NCI-H526 treated with DMSO at 0.1 percent for 48 hours (cell line): ENCODE results near the gene MTHFD2L.
A peak's percentile ranks its signal among the peaks of the same experiment; 100 is the strongest.

Experiments used
- DNase-seq: peaks from one replicate; lab custom pipeline; 2025; lab: John Stamatoyannopoulos, UW

Gene MTHFD2L

DNA sequence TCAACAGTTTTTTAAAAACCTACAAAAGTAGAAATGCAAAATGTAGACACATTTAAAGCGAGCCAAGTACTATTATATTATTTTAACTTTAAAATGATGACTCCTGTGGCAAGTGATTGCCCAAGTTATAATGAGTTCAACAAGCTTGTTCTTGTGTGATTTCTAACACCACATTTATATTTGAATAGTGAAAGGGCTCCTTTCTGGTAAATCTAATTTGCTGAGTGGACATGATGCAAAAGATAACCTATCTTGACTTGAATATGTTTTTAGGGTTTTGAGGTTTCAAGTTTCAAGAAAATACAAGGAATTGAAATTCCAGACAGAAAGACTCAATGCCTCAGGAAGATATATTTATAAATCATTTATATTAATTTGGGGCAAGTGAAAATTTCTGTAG, 149.3 kb downstream of the MTHFD2L start:
- no peak for DNase-seq

DNA sequence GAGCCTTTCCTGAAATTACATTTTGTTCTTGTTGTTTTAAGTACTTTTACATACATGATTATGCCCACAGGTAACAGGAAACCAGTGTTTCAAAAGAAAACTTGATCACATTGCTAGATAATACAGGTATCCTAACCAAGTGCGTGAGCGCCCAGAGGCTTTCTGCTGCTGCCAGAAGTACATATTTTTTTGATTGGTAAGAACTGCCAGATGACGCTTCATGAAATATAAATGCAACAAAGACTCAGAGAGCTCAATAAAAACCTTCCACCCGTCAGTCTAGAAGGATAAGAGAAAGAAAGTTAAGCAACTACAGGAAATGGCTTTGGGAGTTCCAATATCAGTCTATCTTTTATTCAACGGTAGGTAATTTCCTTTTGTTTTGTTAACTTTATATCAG, 150.3 kb downstream of the MTHFD2L start, which contains the start of gene EPGN:
TSS of gene EPGN (plus strand) at position 256 of the 400 bp plus-strand sequence. CDS start at position 320, 64 bp downstream.
- DNase-seq = no peak

DNA sequence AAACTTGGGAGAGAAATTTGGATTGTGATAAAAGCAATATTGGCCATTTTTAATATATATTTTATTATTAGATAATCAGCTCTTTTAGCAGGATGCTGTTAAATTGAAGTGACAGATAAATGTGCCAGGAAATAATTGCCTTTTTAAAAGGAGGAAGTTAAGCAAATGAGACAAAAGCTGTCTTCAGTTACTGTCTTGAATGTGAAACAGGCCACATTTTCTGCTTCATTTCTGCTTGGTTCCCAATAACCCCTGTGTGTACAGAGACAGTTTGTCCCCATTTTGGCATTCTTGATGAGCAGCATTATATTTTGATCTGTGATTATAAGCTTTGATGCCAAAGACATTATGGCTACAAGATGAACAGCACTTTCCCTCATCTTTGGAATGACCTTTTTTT, 151.3 kb downstream of the MTHFD2L start:
- no peak for DNase-seq

DNA sequence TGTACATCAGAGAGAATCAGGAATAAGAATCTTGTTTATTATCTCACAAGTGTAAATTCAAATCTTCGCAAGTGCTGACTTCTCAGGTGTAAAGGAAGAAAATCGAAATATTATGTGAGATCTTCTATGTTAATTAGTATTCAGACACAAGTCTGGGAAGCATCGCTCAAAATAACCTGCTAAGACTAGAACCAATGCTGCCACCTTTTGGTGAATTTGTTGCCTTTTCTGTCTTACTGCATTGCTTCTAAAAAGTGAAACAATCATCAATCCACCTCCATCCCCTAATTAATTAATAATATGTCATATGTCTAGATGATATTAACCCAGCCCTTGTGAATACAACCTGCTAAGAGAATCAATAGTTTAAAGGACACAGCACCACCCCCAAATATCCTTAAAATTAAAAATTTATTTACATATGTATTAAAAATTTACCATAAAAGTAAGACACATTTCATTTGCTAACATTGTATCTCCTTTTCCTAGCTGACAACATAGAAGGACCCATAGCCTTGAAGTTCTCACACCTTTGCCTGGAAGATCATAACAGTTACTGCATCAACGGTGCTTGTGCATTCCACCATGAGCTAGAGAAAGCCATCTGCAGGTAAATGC, 153.9 kb downstream of the MTHFD2L start:
- DNase-seq = peak; percentile 20

DNA sequence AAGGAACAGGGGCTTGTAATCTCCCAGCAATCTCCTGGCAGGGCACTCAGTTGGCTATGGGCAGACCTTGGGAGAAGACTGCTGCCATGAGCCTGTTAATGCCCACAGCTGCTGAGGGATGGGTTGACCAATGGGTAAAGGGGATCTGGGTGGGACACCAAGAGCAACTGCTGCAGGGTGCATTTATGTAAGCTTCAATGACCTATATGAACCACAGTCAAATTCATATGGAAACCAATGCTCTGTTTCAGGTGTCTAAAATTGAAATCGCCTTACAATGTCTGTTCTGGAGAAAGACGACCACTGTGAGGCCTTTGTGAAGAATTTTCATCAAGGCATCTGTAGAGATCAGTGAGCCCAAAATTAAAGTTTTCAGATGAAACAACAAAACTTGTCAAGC, 156.4 kb downstream of the MTHFD2L start:
- no peak for DNase-seq

DNA sequence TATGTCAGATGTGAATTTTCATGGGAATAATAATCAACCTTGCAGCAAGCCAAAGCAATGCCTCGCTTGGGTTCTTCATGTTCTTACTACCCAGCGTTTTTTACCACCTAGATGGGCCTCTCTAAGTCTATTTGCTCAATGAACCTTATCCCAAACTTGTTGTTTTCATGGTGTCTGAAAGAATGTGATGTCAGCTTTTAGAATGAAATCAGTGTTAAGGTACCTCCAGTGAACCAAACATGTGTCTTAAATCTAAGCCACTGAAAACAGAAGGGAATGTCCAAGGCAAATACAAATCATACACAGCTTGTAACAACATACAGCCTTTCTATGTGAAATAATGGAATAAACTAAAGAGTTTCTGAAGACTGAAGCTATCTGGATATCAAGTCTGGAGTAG, 157.0 kb downstream of the MTHFD2L start:
- no peak for DNase-seq

DNA sequence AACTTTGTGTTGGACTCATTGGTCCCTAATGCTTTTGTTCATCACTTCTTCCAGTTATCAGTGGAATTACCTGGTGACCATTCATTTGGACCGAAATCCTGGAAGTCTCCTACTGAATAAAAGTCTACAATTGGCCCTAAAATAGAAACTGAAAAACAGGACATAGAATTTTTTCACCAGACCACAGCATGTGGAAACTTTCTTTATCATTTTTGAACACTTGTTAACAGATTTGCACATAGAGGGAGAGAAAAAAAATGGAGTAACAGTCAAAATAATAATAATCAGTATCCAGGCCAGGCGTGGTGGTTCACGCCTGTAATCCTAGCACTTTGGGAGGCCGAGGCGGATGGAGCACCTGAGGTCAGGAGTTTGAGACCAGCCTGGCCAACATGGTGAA, 157.5 kb downstream of the MTHFD2L start:
- DNase-seq = no peak

DNA sequence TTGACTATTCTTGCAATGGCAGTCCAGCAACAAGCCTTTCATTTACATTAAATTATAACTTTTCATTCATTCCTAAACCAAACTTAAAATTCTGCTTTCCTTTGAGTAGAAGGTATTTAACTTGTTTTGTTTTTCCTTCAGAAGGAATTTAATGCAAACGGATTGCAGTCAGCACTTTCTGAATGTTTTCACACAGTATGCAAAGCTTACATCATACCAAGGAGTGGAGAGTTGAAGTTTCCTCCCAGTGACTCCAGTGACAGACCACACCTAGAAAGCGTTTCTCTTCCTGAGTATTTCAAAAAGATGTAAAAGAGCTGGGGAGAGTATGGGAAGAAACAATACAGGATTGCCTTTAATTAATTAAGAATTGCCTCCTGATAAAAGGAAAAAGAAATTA, 158.5 kb downstream of the MTHFD2L start:
- DNase-seq = no peak

DNA sequence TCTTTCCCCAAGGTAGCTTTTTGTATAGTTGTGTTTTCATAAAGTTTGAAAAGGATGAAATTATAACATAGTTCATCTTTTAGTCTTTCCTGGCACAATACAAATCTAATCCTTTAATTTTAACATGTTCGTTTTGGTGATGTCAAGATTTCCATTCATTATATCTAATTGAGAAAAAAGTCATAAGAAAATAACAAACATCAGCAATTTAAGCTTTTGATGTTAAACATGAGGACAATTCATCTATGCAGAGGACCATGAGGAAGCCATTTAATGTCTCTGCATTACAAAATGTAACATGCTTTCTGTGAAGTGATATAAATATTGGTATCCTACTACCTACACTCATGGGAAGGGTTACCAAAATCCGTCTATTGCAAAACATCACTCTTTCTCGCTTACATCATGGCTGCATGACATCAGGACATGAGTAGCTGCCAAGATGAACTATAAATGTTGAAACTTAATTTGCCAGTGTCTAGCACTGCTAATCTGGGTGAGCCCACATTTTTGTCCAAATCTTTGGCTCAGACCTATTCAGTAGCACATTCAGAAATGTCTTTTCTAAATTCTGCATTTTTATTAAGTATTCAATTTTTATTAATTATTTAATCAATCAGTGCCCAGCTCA, 159.8 kb downstream of the MTHFD2L start:
- DNase-seq = no peak

DNA sequence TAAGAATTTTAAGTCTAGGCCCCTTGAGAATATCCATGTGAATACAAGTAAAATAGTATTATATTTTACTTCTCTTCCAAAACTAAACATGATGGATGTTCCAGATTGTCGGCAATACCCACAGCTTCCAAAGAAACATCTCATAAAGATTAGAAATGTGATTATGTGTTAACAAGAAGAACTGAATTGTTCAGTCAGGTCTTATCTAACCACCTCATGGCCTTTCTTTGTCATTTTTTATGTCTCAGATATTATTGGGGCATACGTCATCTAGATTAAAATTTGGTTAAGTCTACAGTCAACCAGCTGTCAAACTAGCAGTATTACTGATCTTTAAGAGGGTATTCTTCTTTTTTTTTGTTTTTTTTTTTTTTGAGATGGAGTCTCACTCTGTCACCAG, 160.4 kb downstream of the MTHFD2L start:
- no peak for DNase-seq

DNA sequence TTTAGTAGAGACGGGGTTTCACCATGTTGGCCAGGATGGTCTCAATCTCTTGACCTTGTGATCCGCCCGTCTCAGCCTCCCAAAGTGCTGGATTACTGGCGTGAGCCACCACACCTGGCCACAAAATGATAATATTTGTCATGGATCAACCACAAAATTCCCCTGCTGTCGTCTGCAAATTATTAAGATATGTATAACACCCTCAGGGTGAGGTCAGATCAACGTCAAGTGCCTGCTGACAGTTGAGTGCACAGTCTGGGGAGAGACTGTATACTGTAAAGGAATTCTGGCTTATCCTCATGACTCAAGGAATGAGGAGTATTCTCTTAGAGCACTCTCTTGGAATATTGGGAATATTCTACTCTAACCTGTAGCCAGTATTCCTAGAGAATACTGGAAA, 161.6 kb downstream of the MTHFD2L start:
- no peak for DNase-seq

DNA sequence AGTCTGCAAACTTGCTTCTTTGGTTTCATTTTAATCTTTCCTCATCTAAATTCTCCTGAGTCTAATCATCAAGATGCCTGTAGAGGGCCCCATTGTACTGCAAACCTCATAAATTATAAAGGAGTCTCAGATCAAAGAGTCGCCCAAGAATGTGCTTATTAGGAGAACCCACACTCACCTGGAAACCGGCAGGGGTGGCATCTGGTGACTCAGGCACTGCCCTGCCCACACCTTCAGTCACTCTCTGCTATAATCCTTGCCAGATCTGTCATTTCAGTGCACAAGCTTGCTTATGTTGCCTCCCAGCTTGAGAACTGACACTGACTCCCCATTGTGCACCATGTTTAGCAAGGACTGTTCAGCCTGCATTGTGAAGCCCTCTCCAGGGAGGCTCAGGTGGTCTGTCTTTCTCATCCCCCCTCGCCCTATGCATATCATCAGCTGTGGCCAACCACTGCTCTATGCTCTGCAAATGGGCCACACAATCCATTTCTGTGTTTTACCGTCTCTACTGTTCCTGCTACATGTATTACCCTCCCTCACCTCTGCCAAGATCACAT, 162.7 kb downstream of the MTHFD2L start:
- DNase-seq = peak; percentile 31

DNA sequence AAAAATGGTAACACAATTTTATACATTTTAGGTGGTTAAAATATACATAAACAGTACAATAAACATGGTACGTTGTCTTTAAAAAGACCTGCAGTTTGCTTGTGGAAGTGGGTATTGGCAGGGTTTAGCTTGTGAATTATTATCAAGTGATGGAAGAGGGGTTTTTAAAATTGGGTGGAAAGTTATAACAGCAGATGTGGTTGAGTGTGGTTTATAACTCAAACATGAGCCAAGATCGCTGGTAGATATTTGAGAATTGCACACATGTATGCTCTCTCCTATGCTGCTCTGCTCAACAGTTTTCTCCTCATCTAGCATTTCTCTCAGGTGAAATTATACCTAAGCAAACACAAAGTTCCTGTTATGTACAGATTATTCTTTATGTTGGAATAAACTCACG, 164.4 kb downstream of the MTHFD2L start:
- DNase-seq = no peak

DNA sequence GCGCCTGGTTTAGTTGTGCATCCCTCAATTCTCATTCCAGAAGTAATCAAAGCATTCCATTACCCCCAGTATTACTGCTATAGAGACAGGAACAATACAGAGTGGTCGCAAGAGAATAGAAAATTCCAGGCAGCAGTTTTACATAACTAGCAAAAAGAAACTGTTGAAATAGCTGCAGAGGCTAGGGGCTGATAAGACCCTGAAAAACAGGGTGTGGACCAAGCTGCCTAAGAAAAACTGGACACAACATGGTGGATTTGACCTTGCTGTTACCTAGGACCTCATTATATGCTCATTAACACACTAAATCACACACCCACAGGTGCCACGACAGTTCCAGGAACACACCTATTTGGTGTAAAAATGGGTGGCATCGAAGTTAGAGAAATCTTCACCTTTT, 165.7 kb downstream of the MTHFD2L start:
- DNase-seq = no peak

DNA sequence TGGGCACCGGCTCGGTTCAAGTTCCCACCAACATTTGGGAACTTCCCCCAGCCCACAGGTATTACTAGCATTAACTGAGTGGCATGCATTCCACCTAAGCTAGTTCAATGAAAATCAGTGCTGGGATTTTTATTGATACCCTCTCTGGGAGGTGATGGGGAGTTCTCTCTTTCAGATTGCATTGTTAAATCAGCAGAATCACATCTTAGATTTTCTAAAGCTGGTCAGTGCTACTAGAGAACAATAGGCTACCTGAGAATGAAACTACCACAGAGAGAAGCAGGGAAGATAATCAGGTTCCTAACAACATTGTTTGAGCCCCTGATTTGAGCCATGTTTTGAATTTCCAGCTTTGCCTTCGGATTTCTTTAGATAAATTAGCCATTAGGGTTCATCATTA, 166.3 kb downstream of the MTHFD2L start:
- DNase-seq = no peak

DNA sequence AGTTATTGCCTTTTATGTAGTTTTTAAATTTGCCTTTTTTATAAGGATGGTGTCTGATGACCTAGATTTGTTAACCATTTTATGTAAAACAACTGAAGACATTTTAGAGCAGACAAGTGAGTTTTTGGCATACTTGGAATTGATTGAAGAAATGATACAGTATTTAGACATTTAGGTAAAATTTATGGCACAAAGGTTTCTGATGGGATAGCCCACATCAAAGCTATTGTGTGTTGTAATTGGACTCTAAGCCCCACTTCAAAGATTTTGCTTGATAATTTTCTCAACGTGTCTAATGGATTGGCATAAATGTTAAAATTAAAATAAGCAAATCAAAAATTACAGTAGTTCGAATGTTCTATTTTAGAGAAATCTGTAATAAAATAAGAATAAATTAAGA, 168.0 kb downstream of the MTHFD2L start:
- no peak for DNase-seq

DNA sequence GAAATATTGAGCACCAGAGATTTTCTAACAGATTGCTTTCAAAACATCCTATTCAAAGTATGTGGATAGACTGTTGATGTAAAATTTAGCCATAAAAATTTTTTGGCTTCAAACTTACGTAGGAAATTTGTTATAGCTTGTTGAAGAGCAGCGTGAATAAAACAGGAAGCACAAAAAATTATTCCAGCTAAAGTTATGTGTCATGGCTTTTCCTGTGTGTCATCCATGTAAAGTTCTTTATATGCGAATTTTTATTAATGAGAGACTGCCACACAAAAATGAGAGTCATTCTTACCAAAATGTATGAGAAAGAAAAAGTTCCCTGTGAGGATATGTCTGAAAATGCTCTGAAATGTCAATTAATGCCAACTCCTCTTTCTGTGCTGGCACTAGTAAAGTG, 169.8 kb downstream of the MTHFD2L start:
- DNase-seq = no peak

DNA sequence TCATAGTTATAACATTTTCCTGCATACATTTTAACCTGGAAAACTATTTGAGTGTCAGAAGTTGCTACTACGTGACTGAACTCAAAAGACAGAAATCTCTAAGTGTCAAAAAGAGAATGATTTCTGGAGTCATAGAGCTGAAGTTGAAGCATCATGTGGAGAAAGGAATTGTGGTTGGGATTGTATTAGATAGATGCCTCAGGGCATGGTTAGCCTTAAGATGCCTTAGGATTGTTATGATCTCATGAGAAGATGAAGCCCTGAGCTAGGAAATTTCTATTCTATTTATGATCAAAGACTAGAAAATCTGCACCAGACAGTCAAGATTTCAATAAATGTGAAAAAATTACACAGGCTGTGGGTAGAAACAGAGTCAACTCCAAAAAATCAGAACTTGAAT, 170.6 kb downstream of the MTHFD2L start:
- DNase-seq = no peak

DNA sequence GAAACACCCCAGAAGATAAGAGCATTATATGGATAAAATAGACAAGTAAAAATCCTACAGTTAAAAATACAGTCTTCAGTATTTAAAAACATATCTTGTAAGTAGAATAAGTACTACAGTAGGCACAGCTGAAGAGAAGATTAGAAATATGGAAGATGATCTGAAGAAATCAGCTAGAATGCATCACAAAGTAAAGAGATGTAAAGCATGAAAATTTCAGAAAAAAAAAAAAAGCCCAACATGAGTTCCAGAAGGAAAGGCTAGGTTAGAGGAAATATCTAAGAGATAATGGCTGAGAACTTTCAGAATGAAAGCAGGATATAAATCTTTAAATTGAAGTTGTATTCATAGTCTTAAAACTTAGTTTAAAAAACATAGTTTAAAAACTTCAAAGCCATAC, 171.4 kb downstream of the MTHFD2L start:
- DNase-seq = no peak

DNA sequence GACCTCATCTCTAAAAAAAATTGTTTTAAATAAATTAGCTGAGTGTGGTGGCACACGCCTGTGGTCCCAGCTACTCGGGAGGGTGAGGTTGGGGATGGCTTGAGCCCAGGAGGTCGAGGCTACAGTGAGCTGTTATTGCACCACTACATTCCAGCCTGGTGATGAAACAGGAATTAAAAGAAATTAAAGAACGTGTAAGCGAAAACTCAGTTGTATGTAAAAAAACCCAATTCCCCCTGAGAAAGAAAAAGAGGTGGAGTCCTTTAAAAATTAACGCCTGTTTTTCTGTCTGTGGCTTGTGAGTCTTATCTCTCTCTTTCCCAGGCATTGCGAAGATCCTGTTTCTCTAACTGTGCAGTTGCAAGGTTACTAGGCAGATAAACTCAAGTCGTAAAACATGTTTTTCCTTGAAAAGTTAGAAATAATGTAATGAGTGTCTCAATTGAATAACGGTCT, 172.4 kb downstream of the MTHFD2L start:
- DNase-seq = no peak

DNA sequence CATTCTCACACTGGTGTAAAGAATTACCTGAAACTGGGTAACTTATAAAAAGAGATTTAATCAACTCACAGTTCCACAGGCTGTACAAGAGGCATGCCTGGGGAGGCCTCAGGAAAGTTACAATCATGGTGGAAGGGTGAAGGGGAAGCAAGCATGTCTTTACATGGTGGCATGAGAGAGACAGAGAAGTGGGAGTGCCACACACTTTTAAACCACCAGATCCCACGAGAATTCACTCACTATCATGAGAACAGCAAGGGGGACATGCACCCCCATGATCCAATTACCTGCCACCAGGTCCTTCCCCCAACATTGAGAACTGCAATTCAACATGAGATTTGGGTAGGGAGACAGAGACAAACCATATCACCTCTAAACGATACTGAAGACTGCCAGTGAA, 173.3 kb downstream of the MTHFD2L start:
- no peak for DNase-seq

DNA sequence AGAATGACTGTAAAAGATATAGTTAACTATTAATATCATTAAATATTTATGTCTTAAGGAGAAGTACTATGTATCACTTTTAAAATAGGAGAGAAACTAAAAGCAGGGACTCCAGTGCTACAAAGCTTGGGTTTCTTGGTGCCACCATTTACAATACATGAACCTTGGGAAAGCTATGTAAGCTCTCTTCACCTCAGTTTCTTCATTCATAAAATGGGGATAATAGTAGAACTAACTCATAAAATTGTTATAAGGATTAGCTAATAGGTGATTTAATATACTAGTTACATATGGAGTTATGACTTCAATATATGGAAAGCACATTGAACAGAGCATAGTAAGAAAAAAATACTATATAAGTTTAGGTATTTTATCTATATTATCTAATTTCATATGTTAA, 174.0 kb downstream of the MTHFD2L start:
- no peak for DNase-seq

DNA sequence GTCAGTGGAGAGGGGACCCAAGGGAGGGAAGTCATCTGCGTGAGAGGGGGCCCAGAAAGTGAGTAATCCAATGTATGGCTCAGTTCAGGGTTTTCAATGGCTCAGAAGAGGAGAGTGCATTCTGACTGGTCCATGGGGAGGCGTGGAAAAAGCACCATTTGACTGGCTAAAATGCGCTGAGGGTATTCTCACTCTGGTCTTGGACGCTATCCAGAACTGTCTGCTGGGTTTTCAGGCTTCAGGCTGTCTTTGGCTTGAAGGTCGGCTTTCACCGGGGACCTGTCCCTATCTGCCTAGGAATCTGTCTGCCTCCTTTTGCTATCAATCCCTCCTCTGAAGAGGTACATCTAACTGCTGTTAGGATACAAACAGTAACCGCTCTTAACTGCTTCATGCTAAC, 176.7 kb downstream of the MTHFD2L start:
- DNase-seq = no peak
